H1 (cell line): Measurements from ENCODE around the gene GDPD5. TPM values are rescaled to one million over a fixed set of nuclear protein-coding genes. Genes with fewer than 3 reads are reported as not detected.

Experiments
- CTCF ChIA-PET: fragments of 300-600 bp; sonication (Branson Sonifier 250); formaldehyde crosslinking; loops from one replicate; lab custom pipeline; 2021; ENCODE audit not compliant: partially characterized antibody; lab: Charles Lee
- POLR2A ChIA-PET: fragments of 300-600 bp; sonication (Branson Sonifier 250); formaldehyde crosslinking; loops from one replicate; lab custom pipeline; 2021; ENCODE audit warnings: inconsistent platforms; ENCODE audit not compliant: partially characterized antibody; lab: Charles Lee
- DNase-seq, 2 experiments: peaks; one replicate each; pipeline versions ENCODE4 v3.0.0 to v3.0.0-alpha.2; 2010 to 2022; ENCODE audit warnings: low spot score in 2 of 2, low read depth in 1 of 2, mixed read lengths in 1 of 2
- FAIRE-seq: peaks from 2 replicates; lab custom pipeline; 2011; peaks lifted over from hg19 to GRCh38; lab: Jason Lieb, UNC
- H2AFZ ChIP-seq: 2 replicates; pipeline ENCODE4 v1.8.1; 2012; ENCODE audit warnings: low read length, inconsistent platforms
- H2AK5ac ChIP-seq: 2 replicates; pipeline ENCODE4 v1.6.1; 2013; ENCODE audit warnings: low read depth, low read length
- H2BK120ac ChIP-seq: replicated peaks from 2 replicates; pipeline ENCODE3; 2013; ENCODE audit warnings: low read depth, low read length, inconsistent platforms
- H2BK12ac ChIP-seq: 2 replicates; pipeline ENCODE4 v1.6.1; 2013; ENCODE audit warnings: low read depth, low read length
- H2BK15ac ChIP-seq: 2 replicates; pipeline ENCODE4 v1.6.1; 2013; ENCODE audit warnings: low read length
- H2BK20ac ChIP-seq: 2 replicates; pipeline ENCODE4 v1.6.1; 2013; ENCODE audit warnings: low read length
- H2BK5ac ChIP-seq: 2 replicates; pipeline ENCODE4 v1.6.1; 2013; ENCODE audit warnings: low read depth, low read length
- H3K14ac ChIP-seq: 2 replicates; pipeline ENCODE4 v1.6.1; 2013; ENCODE audit warnings: inconsistent platforms; ENCODE audit not compliant: insufficient read length
- H3K18ac ChIP-seq: 2 replicates; pipeline ENCODE4 v1.6.1; 2013; ENCODE audit warnings: low read length; ENCODE audit errors: extremely low read depth
- H3K23ac ChIP-seq: 2 replicates; pipeline ENCODE4 v1.6.1; 2013; ENCODE audit warnings: inconsistent platforms; ENCODE audit not compliant: insufficient read length
- H3K23me2 ChIP-seq: 2 replicates; pipeline ENCODE4 v1.6.1; 2013; ENCODE audit warnings: low read depth, low read length
- H3K27ac ChIP-seq: 2 replicates; pipeline ENCODE4 v1.6.1; 2011; ENCODE audit warnings: low read depth, low read length, inconsistent platforms
- H3K27me3 ChIP-seq, 4 experiments: replicated peaks in 1 of 4; 1 replicate in 1 of 4; 2 replicates in 3 of 4; pipeline versions ENCODE4 v1.6.1 to v1.8.1; 2011 to 2013; ENCODE audit warnings: low read length in 3 of 4, mild to moderate bottlenecking in 3 of 4, inconsistent platforms in 2 of 4, mixed read lengths in 2 of 4, moderate library complexity in 1 of 4; ENCODE audit not compliant: control insufficient read depth in 3 of 4, insufficient read depth in 3 of 4; ENCODE audit errors: extremely low read depth in 1 of 4
- H3K36me3 ChIP-seq, 4 experiments: 2 replicates each; pipeline versions ENCODE4 v1.6.1 to v1.8.1; 2011 to 2013; ENCODE audit warnings: mild to moderate bottlenecking in 4 of 4, low read length in 3 of 4, moderate library complexity in 2 of 4, control low read depth in 1 of 4, inconsistent platforms in 1 of 4; ENCODE audit not compliant: insufficient read depth in 4 of 4, control insufficient read depth in 2 of 4
- H3K4ac ChIP-seq: replicated peaks from 2 replicates; pipeline ENCODE3; 2013; ENCODE audit warnings: low read length, low read depth, mixed read lengths, inconsistent platforms; ENCODE audit not compliant: insufficient read length
- H3K4me1 ChIP-seq, 4 experiments: replicated peaks in 1 of 4; 1 replicate in 1 of 4; 2 replicates in 3 of 4; pipeline versions ENCODE4 v1.6.1 to v1.8.1; 2011 to 2013; ENCODE audit warnings: low read length in 3 of 4, inconsistent platforms in 2 of 4, mixed read lengths in 1 of 4; ENCODE audit not compliant: insufficient read depth in 4 of 4, control insufficient read depth in 3 of 4
- H3K4me2 ChIP-seq, 2 experiments: 2 replicates each; pipeline versions ENCODE4 v1.6.1 to v1.8.1; 2011 to 2013; ENCODE audit warnings: low read depth in 2 of 2, low read length in 2 of 2, control low read depth in 1 of 2, inconsistent platforms in 1 of 2, mild to moderate bottlenecking in 1 of 2; ENCODE audit not compliant: insufficient read depth in 1 of 2
- H3K4me3 ChIP-seq, 4 experiments: fragments of 200-600, 300-600 bp in 1 of 4; sonication (generic), shearing (Covaris generic), sonication (Bioruptor Twin) in 1 of 4; 2 replicates each; pipeline versions ENCODE4 v1.5.1 to v1.8.1; 2011 to 2016; ENCODE audit warnings: low read length in 4 of 4, low read depth in 3 of 4, control low read depth in 2 of 4, inconsistent platforms in 2 of 4, mild to moderate bottlenecking in 2 of 4, mixed read lengths in 1 of 4, moderate library complexity in 1 of 4; ENCODE audit not compliant: insufficient read depth in 2 of 4; ENCODE audit errors: extremely low read depth in 1 of 4
- H3K56ac ChIP-seq: replicated peaks from 2 replicates; pipeline ENCODE3; 2013; ENCODE audit warnings: low read depth, mild to moderate bottlenecking, mixed read lengths, low read length, inconsistent platforms; ENCODE audit not compliant: insufficient read length
- H3K79me1 ChIP-seq: 2 replicates; pipeline ENCODE4 v1.6.1; 2013; ENCODE audit warnings: low read depth, low read length, control low read depth
- H3K79me2 ChIP-seq, 2 experiments: 2 replicates each; pipeline versions ENCODE4 v1.6.1 to v1.8.1; 2012 to 2013; ENCODE audit warnings: low read length in 2 of 2, mild to moderate bottlenecking in 2 of 2, inconsistent platforms in 1 of 2; ENCODE audit not compliant: insufficient read depth in 2 of 2, control insufficient read depth in 1 of 2
- H3K9ac ChIP-seq, 4 experiments: replicated peaks in 1 of 4; 1 replicate in 1 of 4; 2 replicates in 3 of 4; pipeline versions ENCODE4 v1.6.1 to v1.8.1; 2011 to 2013; ENCODE audit warnings: low read depth in 3 of 4, low read length in 3 of 4, control low read depth in 2 of 4, mild to moderate bottlenecking in 2 of 4, moderate library complexity in 2 of 4, inconsistent platforms in 1 of 4; ENCODE audit errors: extremely low read depth in 1 of 4
- H3K9me3 ChIP-seq, 2 experiments: 2 replicates each; pipeline versions ENCODE4 v1.6.1 to v1.8.1; 2012 to 2013; ENCODE audit warnings: mild to moderate bottlenecking in 2 of 2, moderate library complexity in 2 of 2, control low read depth in 1 of 2, inconsistent platforms in 1 of 2, low read depth in 1 of 2, low read length in 1 of 2, mixed read lengths in 1 of 2; ENCODE audit not compliant: insufficient read depth in 2 of 2
- H4K20me1 ChIP-seq, 2 experiments: replicated peaks in 1 of 2; 2 replicates each; pipeline versions ENCODE3 to v1.8.1; 2011 to 2013; ENCODE audit warnings: inconsistent platforms in 2 of 2, low read length in 2 of 2, mild to moderate bottlenecking in 1 of 2; ENCODE audit not compliant: insufficient read depth in 2 of 2, control insufficient read depth in 1 of 2
- H4K5ac ChIP-seq: 2 replicates; pipeline ENCODE4 v1.6.1; 2013; ENCODE audit warnings: low read length, low read depth, mixed read lengths, inconsistent platforms; ENCODE audit not compliant: insufficient read length
- H4K8ac ChIP-seq: 2 replicates; pipeline ENCODE4 v1.8.0; 2013; ENCODE audit warnings: mild to moderate bottlenecking, moderate library complexity, low read length, inconsistent platforms; ENCODE audit not compliant: insufficient read depth; ENCODE audit errors: extremely low read depth
- H4K91ac ChIP-seq: replicated peaks from 2 replicates; pipeline ENCODE3; 2013; ENCODE audit warnings: low read length, mixed read lengths, inconsistent platforms; ENCODE audit not compliant: insufficient read length
- GABPA ChIP-seq: IDR thresholded peaks from 2 replicates; pipeline ENCODE4 v1.6.1; 2011; ENCODE audit warnings: mild to moderate bottlenecking, low read length, moderate library complexity, borderline replicate concordance; ENCODE audit not compliant: insufficient read depth
- HDAC2 ChIP-seq, 2 experiments: fragments of 300-600 bp in 1 of 2; sonication (generic) in 1 of 2; IDR thresholded peaks; 2 replicates each; pipeline ENCODE4 v1.6.1; 2011 to 2012; ENCODE audit warnings: low read depth in 2 of 2, low read length in 2 of 2, mild to moderate bottlenecking in 2 of 2, moderate library complexity in 2 of 2, borderline replicate concordance in 1 of 2, inconsistent platforms in 1 of 2
- KDM4A ChIP-seq: IDR thresholded peaks from one replicate; pipeline ENCODE4 v1.7.1; 2012; ENCODE audit warnings: low read depth, mild to moderate bottlenecking, moderate library complexity, low read length, inconsistent platforms; ENCODE audit not compliant: severe bottlenecking
- PHF8 ChIP-seq: fragments of 200-600 bp; sonication (generic); conservative IDR thresholded peaks from 2 replicates; pipeline ENCODE4 v1.7.1; 2012; ENCODE audit warnings: low read depth, mild to moderate bottlenecking, inconsistent platforms, low read length, moderate library complexity
- SP2 ChIP-seq: IDR thresholded peaks from 2 replicates; pipeline ENCODE4 v1.6.1; 2012; ENCODE audit warnings: mild to moderate bottlenecking, low read length, inconsistent platforms
- SP4 ChIP-seq: IDR thresholded peaks from 2 replicates; pipeline ENCODE4 v1.6.1; 2012; ENCODE audit warnings: low read length, inconsistent platforms
- WGBS, 2 experiments: shearing (Covaris generic) in 1 of 2; methylation state at CpG; one replicate each; pipeline versions ENCODE4 v1.1.6 to v1.1.7; 2013 to 2015; ENCODE audit warnings: low lambda C conversion rate in 2 of 2, mixed read lengths in 2 of 2, inconsistent platforms in 1 of 2, low coverage in 1 of 2, missing lambda C conversion rate in 1 of 2; ENCODE audit not compliant: insufficient replicate concordance in 2 of 2, insufficient coverage in 1 of 2, insufficient read length in 1 of 2; ENCODE audit errors: extremely low coverage in 1 of 2, missing lambda C conversion rate in 1 of 2; 5-methylcytosine and 5-hydroxymethylcytosine counted together
- polyA plus RNA-seq, 7 experiments: library from polyadenylated mRNA; depleted of rRNA in 3 of 7; stranded (reverse) in 5 of 7; unstranded in 2 of 7; fragments of >200 nt in 5 of 7; fragments of 200-250 nt in 2 of 7; gene quantifications; 1 replicate in 5 of 7; 2 replicates in 1 of 7; 4 replicates in 1 of 7; pipeline versions ENCODE4 v1.2.1 to v1.2.3, GENCODE V29; 2011 to 2013; ENCODE audit warnings: missing spikeins in 2 of 7, mixed read lengths in 2 of 7
- total RNA-seq: library from RNA; stranded (reverse); fragmentation: NEBNext Ultra II Directional; extraction: Animal tissue kit (Norgen Biotek cat#: 25700); gene quantifications from 2 replicates; pipeline ENCODE4 v1.2.1, GENCODE V29; 2021

Gene GDPD5
- total and polyA plus RNA-seq, 2 of the 8 experiments (the other 6 are each of a cell fraction or from before 2014, with no cell fraction given) = 7.8 to 8.6 TPM

DNA sequence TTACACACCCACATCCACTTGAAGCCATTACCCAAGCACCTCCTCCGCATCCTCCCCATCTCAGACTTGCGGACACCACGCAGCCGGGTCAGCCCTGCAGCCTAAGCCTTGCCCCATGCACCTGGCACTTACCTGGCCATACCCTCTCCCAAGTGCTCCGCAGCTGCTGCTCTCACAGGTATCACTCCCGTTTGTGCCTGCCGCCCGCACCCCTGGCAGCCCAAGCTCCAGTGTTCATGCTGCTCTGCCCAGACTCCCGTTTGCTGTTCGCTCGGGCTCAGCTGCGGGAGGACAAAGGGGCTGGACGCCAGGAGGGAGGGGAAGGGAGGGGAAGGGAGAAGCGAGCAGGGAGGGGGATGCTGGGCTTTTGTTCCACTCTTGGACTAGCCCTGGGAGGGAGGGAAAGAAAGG, 92.8 kb downstream of the GDPD5 start, which contains the start of gene KLHL35:
Gene KLHL35 (minus strand): TSS at position 293 of the 411 bp plus-strand sequence. CDS start 2,574 bp downstream, outside the sequence.
- H2AFZ ChIP-seq = peak within 1 kb of the TSS; percentile 12; the same call in 1 of the 2 replicates
- 31% methylated on average over 10 of the region's 14 CpGs; no CpG with 5 or more reads in 1 of the 2 experiments for WGBS, 2 experiments
- H3K9ac ChIP-seq = no peak within 1 kb of the TSS
- peak within 1 kb of the TSS; percentile 75 to 83 for H3K4me2 ChIP-seq
- H3K23me2 ChIP-seq = peaks cover 8% of the 10 kb centered on the region; the same call in 1 of the 2 replicates
- peak within 1 kb of the TSS; percentile 60; the same call in 1 of the 2 replicates for H3K18ac ChIP-seq
- 0 out of 2 replicates have a peak within 1 kb of the TSS, but pooled peaks have one; percentile 93 for H2AK5ac ChIP-seq
- no peak within 1 kb of the TSS; the same call in 1 of the 2 replicates for H4K8ac ChIP-seq
- peaks cover 4 to 5% of the 10 kb centered on the region in 2 experiments for H4K20me1 ChIP-seq
- peak within 1 kb of the TSS; percentile 62; the same call in 1 of the 2 replicates for H2BK12ac ChIP-seq
- POLR2A ChIA-PET = interaction anchor here (0.7 to 27.9 kb wide), 6 partner anchors 10 to 143 kb away, joined by 3 to 570 read pairs (median 6); partner anchors contain the start of gene RPS3
- peak within 1 kb of the TSS; percentile 57 for H3K4ac ChIP-seq
- no peak within 1 kb of the TSS for H4K5ac ChIP-seq
- H3K9me3 ChIP-seq = peaks cover 9 to 19% of the 10 kb centered on the region in 2 experiments; a peak in 3 of 4 replicates
- H3K79me1 ChIP-seq = no peaks in the 10 kb centered on the region
- CTCF ChIA-PET = interaction anchor here (0.6 to 13.1 kb wide), 14 partner anchors 10 to 186 kb away, joined by 3 to 133 read pairs (median 5); partner anchors contain the start of gene GDPD5
- DNase-seq = no peak
- peak within 1 kb of the TSS; percentile 92 for H4K91ac ChIP-seq
- no peaks in the 10 kb centered on the region for H3K79me2 ChIP-seq
- peak within 1 kb of the TSS; percentile 34 for H2BK15ac ChIP-seq
- no peak within 1 kb of the TSS for H3K27ac ChIP-seq
- H2BK120ac ChIP-seq = no peak within 1 kb of the TSS
- H3K36me3 ChIP-seq = peaks cover 0 to 17% (median 0%) of the 10 kb centered on the region in 4 experiments; a peak in 3 of 8 replicates
- TF ChIP-seq GABPA = no peak
- no peak for TF ChIP-seq HDAC2 (IDR thresholded peaks at IDR 0.05; ENCODE audit: borderline replicate concordance in 1 of 2, low read depth in 2 of 2, low read length in 2 of 2)
- no peak for TF ChIP-seq SP2
- no peak for TF ChIP-seq PHF8
- TF ChIP-seq KDM4A = peak; percentile 39
- TF ChIP-seq SP4 = no peak
- peaks cover 43 to 61% (median 55%) of the 10 kb centered on the region in 4 experiments for H3K27me3 ChIP-seq
- peaks cover 0 to 20% (median 12%) of the 10 kb centered on the region in 4 experiments; a peak in 6 of 7 replicates for H3K4me1 ChIP-seq
- H3K56ac ChIP-seq = peak within 1 kb of the TSS; percentile 42
- H2BK20ac ChIP-seq = 0 out of 2 replicates have a peak within 1 kb of the TSS, but pooled peaks have one; percentile 16
- H2BK5ac ChIP-seq = no peak within 1 kb of the TSS; the same call in 1 of the 2 replicates
- no peak within 1 kb of the TSS for H3K14ac ChIP-seq
- no peak within 1 kb of the TSS for H3K23ac ChIP-seq
- peak within 1 kb of the TSS; percentile 23 to 54 (median 35); a peak in 7 of 8 replicates for H3K4me3 ChIP-seq
- FAIRE-seq = no peak
